Smooth muscle cell (in vitro differentiated cells): ENCODE results near the gene RAPGEF2. TPM values are rescaled to one million over a fixed set of nuclear protein-coding genes. Genes with fewer than 3 reads are reported as not detected.

Experiments used
- DNase-seq: peaks from one replicate; lab custom pipeline; 2025; ENCODE audit not compliant: unreplicated experiment; lab: John Stamatoyannopoulos, UW
- H2AFZ ChIP-seq: fragments of 200-600 bp; sonication (generic); 2 replicates; pipeline ENCODE4 v1.6.0; 2016; ENCODE audit warnings: antibody characterized with exemption, low read depth, mild to moderate bottlenecking
- H3F3A ChIP-seq: fragments of 200-600 bp; sonication (generic); 2 replicates; pipeline ENCODE4 v1.6.0; 2017; ENCODE audit warnings: antibody characterized with exemption, low read depth
- H3K27ac ChIP-seq: fragments of 200-600 bp; sonication (generic); 2 replicates; pipeline ENCODE4 v1.5.1; 2016; ENCODE audit warnings: low read depth, mild to moderate bottlenecking
- H3K27me3 ChIP-seq: fragments of 200-600 bp; sonication (generic); 2 replicates; pipeline ENCODE4 v1.6.1; 2016; ENCODE audit warnings: low read depth, mild to moderate bottlenecking
- H3K36me3 ChIP-seq: fragments of 200-600 bp; sonication (generic); 2 replicates; pipeline ENCODE4 v1.5.1; 2016; ENCODE audit warnings: low read depth
- H3K4me1 ChIP-seq: fragments of 200-600 bp; sonication (generic); 2 replicates; pipeline ENCODE4 v1.5.1; 2016; ENCODE audit warnings: low read depth
- H3K4me2 ChIP-seq: fragments of 200-600 bp; sonication (generic); 2 replicates; pipeline ENCODE4 v1.6.0; 2016; ENCODE audit warnings: mild to moderate bottlenecking
- H3K4me3 ChIP-seq: fragments of 200-600 bp; sonication (generic); 2 replicates; pipeline ENCODE4 v1.5.1; 2016; ENCODE audit warnings: mild to moderate bottlenecking
- H3K79me2 ChIP-seq: fragments of 200-600 bp; sonication (generic); 2 replicates; pipeline ENCODE4 v1.6.0; 2016; ENCODE audit warnings: low read depth, mild to moderate bottlenecking
- H3K9ac ChIP-seq: fragments of 200-600 bp; sonication (generic); 2 replicates; pipeline ENCODE4 v1.6.0; 2016; ENCODE audit warnings: low read depth
- H3K9me3 ChIP-seq: fragments of 200-600 bp; sonication (generic); replicated peaks from 2 replicates; pipeline ENCODE4 v1.5.1; 2016; ENCODE audit warnings: low read depth
- H4K20me1 ChIP-seq: fragments of 200-600 bp; sonication (generic); 2 replicates; pipeline ENCODE4 v1.6.0; 2016; ENCODE audit warnings: low read depth
- CTCF ChIP-seq: fragments of 200-600 bp; sonication (generic); IDR thresholded peaks from 2 replicates; pipeline ENCODE4 v1.5.1; 2017; ENCODE audit warnings: borderline replicate concordance, mild to moderate bottlenecking, antibody characterized with exemption; ENCODE audit not compliant: insufficient read depth, poor library complexity, severe bottlenecking
- WGBS: methylation state at CpG from one replicate; pipeline ENCODE4 v1.1.7; 2016; ENCODE audit warnings: low lambda C conversion rate; 5-methylcytosine and 5-hydroxymethylcytosine counted together
- polyA plus RNA-seq: library from polyadenylated mRNA; unstranded; fragments of >200 nt; fragmentation: Nextera tagmentation; extraction: Ambion mirVana; gene quantifications from 2 replicates; pipeline ENCODE4 v1.2.1, GENCODE V29; 2016
- total RNA-seq: library from RNA; depleted of rRNA; stranded (reverse); fragments of >200 nt; gene quantifications from 2 replicates; pipeline ENCODE4 v1.2.3, GENCODE V29; 2014

The RAPGEF2 gene
- total and polyA plus RNA-seq, 2 experiments from 2014 or later: 7.4 to 44.7 TPM

GRCh38 chr4:159117968-159118367 is 15.1 kb downstream of the RAPGEF2 start:
- H3K27me3 ChIP-seq: no peaks in the 10 kb centered on the region
- H3K4me2 ChIP-seq: no peak overlapping the region
- no peaks in the 10 kb centered on the region for H3K9me3 ChIP-seq
- H3K4me1 ChIP-seq: no peaks in the 10 kb centered on the region
- no peak for TF ChIP-seq CTCF
- H3K36me3 ChIP-seq: no peaks in the 10 kb centered on the region
- 81% methylated on average over 2 of the region's 2 CpGs for WGBS
- no peak overlapping the region for H2AFZ ChIP-seq
- H3K27ac ChIP-seq: no peak overlapping the region
- no peaks in the 10 kb centered on the region for H3F3A ChIP-seq
- H3K9ac ChIP-seq: no peak overlapping the region
- H3K79me2 ChIP-seq: peaks cover 97% of the 10 kb centered on the region
- no peak for DNase-seq
- no peak overlapping the region for H3K4me3 ChIP-seq
- H4K20me1 ChIP-seq: peaks cover 73% of the 10 kb centered on the region

DNA sequence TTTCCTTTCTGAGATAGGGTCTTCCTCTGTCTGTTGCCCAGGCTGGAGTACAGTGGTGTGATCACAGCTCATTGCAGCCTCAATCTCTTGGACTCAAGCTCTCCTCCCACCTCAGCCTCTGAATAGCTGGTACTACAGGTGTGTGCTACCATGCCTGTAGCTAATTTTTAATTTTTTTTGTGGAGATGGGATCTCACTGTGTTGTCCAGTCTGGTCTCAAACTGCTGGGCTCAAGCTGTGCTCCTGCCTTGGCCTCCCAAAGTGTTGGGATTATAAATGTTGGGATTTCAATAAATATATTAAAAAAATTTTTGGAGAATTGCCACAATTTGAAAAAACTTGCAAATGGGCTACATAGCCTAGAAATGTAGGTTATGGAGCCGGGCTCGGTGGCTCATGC is 18.5 kb downstream of the RAPGEF2 start:
- no peaks in the 10 kb centered on the region for H3F3A ChIP-seq
- no peak overlapping the region for H2AFZ ChIP-seq
- H3K79me2 ChIP-seq: peaks cover 98% of the 10 kb centered on the region
- H3K9ac ChIP-seq: no peak overlapping the region
- H4K20me1 ChIP-seq: peaks cover 94% of the 10 kb centered on the region
- H3K4me1 ChIP-seq: no peaks in the 10 kb centered on the region
- 100% methylated on average over 2 of the region's 2 CpGs for WGBS
- no peak overlapping the region for H3K27ac ChIP-seq
- H3K4me3 ChIP-seq: no peak overlapping the region
- no peaks in the 10 kb centered on the region for H3K9me3 ChIP-seq
- H3K36me3 ChIP-seq: no peaks in the 10 kb centered on the region
- H3K4me2 ChIP-seq: no peak overlapping the region
- TF ChIP-seq CTCF: no peak
- H3K27me3 ChIP-seq: no peaks in the 10 kb centered on the region
- no peak for DNase-seq

DNA sequence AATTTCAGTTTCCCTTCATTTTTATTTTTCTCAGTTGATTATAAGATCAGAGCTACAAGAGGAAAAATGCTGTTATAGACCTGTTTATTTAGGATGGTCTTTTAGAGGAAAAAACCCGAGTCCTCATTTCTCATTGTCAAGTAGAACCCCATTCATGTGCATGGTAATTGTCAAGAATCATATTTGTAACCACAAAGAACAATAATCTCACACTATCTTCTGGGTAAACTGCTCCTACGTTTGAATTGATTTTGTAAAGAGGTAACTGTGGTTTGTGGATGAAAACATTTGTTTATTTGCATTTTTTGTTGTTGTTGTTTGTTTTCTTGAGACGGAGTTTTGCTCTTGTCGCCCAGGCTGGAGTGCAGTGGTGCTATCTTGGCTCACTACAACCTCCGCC is 23.8 kb downstream of the RAPGEF2 start:
- H3K36me3 ChIP-seq: no peaks in the 10 kb centered on the region
- H3K4me1 ChIP-seq: no peaks in the 10 kb centered on the region
- no peak for DNase-seq
- TF ChIP-seq CTCF: no peak
- H3K27ac ChIP-seq: no peak overlapping the region
- H3K9ac ChIP-seq: no peak overlapping the region
- H3K9me3 ChIP-seq: no peaks in the 10 kb centered on the region
- H2AFZ ChIP-seq: no peak overlapping the region
- H4K20me1 ChIP-seq: peaks cover 98% of the 10 kb centered on the region
- no peaks in the 10 kb centered on the region for H3F3A ChIP-seq
- 94% methylated on average over 5 of the region's 5 CpGs for WGBS
- H3K4me3 ChIP-seq: no peak overlapping the region
- no peak overlapping the region for H3K4me2 ChIP-seq
- H3K27me3 ChIP-seq: no peaks in the 10 kb centered on the region
- peaks cover 96% of the 10 kb centered on the region for H3K79me2 ChIP-seq

GRCh38 chr4:159127745-159128518 is 25.1 kb downstream of the RAPGEF2 start:
- Histone ChIP-seq H3K9me3 (no peaks in the 10 kb centered on the region), H3K79me2 (peaks cover 96% of the 10 kb centered on the region), H2AFZ (no peak overlapping the region), H3K4me3 (no peak overlapping the region), H3K9ac (no peak overlapping the region), H3K4me2 (no peak overlapping the region), H3K27me3 (no peaks in the 10 kb centered on the region), H3K4me1 (no peaks in the 10 kb centered on the region), H3K27ac (no peak overlapping the region), H4K20me1 (peaks cover 97% of the 10 kb centered on the region), H3F3A (no peaks in the 10 kb centered on the region), H3K36me3 (no peaks in the 10 kb centered on the region)
- DNase-seq: no peak
- 95% methylated on average over 4 of the region's 4 CpGs for WGBS
- TF ChIP-seq CTCF: no peak
